ELR (cell line): ENCODE measurements around the gene DEFB129.
"Not testable (repeated sequence)": the region's sequence is repeated elsewhere in the genome, so short reads cannot be mapped to it uniquely, and the experiment has no call there.

ENCODE experiments used
- DNase-seq: peaks from one replicate; pipeline ENCODE4 v3.0.0-alpha.2; 2015; ENCODE audit warnings: low read depth

Gene DEFB129

DNA sequence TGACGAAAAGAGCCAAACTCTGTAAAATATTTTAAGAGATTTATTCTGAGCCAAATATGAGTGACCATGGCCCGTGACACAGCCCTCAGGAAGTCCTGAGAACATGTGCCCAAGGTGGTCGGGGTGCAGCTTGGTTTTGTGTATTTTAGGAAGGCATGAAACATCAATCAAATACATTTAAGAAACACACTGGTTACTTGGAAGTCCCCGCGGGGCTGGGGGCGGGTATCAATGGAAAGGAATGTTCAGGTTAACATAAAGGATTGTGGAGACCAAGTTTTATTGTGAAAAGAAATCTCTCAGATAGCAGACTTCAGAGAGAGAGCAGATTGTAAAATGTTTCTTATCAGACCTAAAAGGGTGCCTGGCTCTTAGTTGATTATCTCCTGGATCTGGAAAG, 26.4 kb downstream of the DEFB129 start:
- not testable (repeated sequence) for DNase-seq

DNA sequence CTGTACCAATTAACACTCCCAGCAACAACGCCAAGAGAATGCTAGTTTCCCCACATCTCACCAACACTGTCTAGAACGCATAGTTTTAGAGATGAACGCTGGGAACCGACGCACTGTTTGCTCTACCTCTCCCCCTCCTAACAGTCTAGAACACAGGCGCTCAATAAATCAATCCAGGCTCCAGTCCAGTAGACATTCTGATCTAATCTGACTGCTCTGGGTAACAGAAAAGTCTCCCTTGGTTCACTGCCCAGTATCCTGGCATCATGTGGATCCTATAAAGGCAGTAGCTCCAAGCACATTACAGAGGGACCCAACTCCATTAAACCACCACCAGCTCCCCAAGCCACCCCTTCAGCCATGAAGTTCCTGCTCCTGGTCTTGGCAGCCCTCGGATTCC, 30.4 kb downstream of the DEFB129 start, which contains the start of gene DEFB132:
Gene DEFB132 (plus strand): TSS at position 306 of the 400 bp plus-strand sequence. CDS start 55 bp downstream, at position 361.
- no peak for DNase-seq

DNA sequence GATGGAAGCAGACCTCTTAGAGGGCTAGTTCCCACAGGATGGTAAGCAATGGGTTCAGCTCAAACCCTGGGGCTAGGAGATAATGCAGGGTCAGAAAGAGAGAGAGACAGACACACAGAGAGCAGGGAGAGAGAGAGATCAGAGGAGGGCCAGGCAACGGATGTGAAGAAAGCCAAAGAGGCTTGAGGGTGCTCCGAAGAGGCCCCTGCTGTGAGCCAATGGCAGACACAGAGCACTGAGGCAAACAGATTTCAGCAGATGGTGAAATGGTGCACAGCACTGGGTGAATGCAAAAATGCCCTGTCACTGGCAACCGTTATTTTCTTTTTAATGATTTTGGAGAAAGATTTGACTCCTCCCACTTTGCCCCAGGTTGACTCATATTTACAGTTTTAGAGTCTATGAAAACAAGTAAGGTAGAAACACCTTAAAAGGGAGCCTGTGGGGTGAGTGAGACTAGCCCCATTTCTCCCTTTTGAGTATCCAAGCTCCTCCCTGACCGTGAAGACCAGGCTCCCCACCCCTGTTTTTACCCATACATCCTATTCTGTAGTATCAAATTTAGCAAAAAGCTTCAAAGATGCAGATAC, 31.3 kb downstream of the DEFB129 start:
- no peak for DNase-seq

DNA sequence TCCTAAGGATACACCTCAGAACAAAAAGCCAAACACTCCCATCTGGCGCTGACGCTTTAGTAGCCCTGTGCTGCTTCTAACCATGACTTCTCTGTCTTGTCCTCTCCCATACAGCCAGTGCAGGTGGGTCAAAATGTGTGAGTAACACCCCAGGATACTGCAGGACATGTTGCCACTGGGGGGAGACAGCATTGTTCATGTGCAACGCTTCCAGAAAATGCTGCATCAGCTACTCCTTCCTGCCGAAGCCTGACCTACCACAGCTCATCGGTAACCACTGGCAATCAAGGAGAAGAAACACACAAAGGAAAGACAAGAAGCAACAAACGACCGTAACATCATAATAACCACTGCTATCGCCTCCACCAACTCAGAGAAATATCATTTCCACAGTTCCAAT, 31.9 kb downstream of the DEFB129 start:
- DNase-seq = peak; percentile 56

DNA sequence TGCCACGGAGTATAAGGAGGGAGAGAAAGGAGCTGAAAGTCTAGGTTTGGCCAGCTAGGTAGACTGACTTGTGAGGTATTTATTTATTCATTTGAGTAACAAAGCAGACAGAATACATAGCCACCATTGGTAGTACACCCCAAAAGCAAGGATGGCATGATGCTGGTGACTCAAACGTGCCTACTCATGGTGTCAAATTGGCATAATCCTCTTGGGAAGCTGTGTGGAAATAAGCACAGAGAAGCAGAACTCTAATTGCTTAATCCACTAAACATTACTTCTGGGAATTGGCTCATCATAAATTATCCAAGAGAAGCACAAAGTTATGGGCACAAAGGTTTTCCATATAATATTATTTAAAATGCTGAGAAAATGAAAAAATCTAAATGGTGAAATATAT, 32.9 kb downstream of the DEFB129 start:
- no peak for DNase-seq

DNA sequence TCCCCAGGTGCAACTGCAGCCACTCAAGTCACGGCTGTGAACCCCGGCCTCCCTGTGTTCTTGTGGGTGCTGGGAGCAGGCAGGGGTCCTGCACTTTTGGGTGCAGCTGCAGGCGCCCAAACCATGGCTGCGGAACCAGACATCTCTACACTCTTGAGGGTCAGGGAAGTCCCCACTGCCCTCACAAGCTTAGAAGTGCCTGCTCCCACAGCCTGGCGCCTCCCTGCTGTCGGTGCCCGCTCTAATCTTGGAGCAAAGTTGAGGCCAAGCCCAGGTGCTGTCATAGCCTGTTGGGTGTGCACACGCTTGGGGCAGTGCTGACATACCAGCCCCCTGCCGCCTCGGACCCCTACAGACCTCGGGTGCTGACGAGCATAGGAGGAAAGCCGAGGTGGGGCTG, 36.6 kb downstream of the DEFB129 start:
- no peak for DNase-seq

DNA sequence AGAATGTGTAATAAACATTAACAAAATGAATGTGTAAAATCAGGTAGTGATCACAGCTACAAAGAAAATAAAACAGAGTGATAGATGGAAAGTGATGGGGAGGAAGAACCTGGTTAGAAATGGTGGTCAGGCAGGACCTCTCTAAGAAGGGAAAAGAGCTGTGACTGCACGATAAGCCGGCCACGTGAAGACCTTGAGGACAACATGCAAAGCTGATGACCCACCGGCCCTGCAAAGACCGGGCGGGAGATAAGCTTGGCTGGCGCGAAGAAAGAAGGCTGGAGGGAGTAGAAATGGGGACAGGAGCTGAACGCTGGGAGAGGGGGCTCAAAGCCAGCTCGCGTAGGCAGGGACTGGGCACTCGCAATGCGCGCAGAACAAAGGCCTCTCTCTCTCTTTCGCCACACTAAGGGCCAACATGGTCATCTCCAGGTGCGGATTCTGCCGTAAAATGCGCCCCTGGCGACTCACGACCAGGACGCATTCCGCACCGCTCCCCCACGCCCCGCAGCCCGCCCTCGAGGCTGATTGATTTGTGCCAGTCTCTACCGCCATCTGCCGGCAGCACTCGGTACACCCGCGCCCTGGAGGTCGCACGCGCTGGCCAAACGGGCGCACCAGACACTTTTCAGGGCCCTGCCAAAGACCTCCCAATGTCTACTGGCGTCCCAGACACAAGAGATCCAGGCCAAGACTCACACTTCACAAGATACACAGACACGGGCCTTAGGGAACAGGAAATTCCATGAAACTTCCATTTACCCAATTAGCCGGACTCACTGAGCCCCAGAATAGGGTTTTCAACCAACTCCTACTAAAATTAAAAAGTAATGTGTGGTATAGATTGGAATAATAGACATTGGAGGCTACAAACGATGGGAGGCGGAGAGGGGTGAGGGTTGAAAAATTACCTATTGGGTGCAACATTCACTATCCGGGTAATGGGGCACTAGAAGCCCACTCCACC, 39.8 kb downstream of the DEFB129 start:
- peak; percentile 81 for DNase-seq

DNA sequence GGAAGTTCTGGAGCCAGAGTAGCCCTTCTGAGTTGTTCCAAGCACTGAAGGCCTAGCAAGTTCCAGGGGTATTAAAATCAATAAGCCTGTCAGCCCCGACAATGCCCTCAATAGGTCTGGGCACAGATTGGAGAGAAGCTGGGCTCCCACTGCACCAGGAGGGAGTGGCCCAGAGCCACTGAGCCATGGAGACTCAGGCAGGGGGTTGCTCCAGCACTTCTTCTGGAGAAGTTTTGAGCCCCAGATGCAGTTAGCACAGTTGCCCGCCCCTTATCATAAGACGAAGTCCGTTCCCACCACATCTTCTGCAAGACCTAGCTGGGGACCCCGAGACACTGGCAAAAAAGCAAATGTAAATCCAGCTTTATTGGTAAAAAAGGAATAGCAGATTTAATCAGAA, 43.5 kb downstream of the DEFB129 start:
- DNase-seq = no peak

DNA sequence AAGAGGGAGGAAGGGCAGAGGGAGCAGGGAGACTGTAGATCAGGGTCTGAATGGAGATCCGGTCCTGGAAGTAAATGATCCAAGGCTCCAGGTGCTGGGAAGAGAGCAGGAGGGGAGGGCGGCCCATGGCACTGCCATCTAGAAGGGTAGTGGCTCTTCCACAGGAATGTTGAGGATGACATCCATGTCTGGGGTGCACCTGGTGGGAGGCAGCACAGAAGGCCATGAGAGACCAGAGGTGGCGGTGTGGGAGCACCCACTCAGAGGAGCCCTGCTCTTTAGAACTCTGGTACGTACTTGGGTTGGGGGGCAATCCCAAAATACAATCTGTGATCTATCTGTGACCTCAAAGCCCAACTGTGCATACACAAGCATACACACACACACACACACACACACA, 44.0 kb downstream of the DEFB129 start:
- DNase-seq = no peak

DNA sequence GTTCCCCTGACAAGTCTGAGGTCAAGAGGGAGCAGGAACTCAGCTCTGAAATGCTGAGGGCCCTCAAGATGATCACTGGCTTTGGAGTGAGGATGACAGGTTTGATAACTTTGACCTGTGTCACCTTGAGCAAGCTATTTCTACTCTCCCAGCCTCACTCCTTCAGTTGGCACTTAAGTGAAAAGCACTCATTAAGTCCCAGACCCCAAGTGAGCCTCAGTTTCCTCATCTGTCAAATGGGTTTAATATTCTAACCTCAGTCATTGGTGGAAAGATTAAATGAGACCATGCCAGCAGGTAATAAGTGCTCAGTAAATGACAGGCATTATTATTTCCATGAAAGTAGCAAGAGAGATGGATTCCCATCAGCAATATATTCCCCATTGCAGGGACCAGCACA, 44.5 kb downstream of the DEFB129 start:
- no peak for DNase-seq

DNA sequence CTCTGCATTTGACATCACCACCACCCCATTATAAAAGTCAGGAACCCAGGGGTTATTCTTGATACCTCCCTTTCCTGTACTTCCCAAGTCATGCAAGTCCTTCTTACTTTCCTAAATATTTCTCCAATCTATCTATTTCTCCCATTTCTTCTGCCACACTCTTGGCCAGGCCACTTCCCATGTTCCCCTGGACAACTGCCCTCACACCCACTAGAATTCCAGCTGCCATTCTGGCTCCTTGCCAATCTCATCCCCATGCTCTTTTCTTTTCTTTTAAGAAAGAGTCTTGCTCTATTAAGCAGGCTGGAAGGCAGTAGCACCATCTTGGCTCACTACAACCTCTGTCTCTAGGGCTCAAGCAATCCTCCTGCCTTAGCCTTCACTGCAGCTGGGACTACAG, 45.7 kb downstream of the DEFB129 start:
- no peak for DNase-seq

DNA sequence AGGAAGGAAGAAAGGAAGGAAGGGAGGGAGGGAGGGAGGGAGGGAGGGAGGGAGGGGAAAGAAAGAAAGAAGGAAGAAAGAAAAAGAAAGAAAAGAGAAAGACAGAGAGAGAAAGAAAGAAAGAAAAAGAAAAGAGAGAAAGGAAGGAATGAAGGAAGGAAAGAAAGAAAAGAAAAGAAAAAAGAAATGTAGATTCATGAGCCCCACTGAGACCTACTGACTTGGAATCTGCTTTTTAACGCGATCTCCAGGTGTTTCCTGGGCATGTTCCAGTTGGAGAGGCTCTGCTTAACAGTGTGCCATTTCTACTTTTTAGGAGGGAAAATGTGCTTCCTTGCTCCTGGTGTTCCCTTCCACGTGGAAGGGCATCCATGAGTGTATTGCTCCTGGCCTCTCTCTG, 46.8 kb downstream of the DEFB129 start:
- DNase-seq = no peak

DNA sequence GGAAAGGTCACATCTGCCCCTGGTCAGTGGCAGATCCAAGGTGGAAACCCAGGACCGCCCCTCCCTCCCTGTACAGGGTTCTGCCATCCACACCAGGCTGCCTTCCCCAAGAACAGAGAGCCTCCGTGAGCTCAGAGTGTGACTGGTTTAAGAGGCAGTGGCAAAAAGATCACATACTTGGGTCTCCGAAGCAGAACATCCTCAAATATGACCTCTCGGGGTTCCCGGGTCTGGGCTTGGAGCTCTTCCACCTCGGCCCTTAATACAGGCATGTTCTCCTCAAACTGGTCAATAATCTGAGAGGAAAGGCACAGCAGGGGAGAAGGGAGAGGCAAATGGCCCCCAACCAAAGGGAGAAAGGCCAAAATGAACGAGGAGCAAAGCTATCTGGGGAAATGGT, 48.7 kb downstream of the DEFB129 start:
- DNase-seq = no peak

DNA sequence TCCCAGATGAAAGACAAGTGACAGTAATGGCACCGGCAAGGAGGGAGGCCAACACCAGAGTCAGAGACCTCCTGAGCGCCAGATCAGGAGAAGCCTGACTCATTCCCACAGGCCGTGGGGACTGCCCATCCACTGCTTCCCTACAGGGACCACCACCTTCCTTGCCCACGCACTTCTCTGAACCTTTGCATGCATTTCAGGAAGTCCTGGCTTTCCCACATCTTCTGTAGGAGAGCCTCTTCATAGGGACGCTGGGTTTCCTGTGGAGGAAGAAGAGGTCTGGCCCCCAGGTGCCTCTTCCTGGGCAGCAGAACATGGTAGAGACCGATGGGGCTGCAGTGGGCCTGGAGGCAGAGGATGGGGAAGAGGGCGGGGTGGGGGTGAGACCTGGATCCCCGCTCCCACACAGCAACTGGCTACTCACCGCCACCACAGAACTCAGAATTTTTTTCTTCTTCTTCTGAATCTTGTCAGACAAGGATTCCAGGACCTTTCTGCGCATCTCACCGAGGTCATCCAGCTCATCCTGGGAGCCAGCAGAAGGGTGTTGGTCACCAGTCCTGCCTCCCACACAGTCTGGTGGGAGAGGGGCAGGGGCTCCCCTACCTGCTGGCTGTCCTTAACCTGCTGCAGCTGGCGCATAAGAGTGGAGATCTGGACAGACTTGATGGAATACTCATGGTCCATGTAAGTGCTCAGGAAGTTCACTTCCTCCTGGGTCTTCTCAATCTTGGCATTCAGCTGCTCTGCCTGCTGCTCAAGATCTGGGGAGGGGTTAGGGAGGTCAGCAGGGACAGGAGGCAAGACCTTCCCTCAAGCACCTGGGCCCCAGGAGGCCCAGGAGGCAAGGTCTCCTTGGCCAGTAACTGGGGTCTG, 49.8 kb downstream of the DEFB129 start:
- DNase-seq = no peak

DNA sequence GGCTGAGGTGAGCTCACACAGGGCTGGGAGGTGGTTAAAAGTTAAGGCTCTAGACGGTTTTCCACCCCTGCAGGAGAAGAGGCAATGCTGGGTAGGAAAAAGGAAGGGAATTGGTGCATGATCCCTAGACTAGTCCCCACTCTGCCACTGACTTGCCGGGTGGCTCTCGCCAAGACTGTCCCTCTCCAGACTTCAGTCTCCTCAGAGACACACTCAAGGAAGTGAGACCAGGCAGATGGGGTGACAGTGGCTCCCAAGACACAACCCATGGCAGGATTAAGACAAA, 50.4 kb downstream of the DEFB129 start:
- no peak for DNase-seq

DNA sequence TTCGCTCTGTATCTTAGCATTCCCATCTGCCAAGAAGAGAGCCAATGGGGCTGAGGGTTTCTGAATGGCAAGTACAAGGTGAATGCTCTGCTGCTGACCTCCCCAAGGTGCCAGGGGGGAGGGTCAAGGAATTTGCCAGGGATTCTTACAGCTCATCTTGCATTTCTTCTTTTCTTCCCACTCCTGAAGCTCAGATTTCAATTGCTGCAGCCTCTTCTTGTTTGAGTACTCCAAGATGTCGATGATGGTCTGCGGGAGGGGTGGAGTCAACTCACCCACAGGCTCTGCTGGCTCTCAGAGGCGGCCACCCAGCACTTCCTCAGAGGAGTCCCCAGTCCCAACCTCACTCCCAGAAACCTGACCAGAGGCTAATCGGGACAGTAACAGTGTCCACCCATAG, 51.1 kb downstream of the DEFB129 start:
- DNase-seq = no peak

DNA sequence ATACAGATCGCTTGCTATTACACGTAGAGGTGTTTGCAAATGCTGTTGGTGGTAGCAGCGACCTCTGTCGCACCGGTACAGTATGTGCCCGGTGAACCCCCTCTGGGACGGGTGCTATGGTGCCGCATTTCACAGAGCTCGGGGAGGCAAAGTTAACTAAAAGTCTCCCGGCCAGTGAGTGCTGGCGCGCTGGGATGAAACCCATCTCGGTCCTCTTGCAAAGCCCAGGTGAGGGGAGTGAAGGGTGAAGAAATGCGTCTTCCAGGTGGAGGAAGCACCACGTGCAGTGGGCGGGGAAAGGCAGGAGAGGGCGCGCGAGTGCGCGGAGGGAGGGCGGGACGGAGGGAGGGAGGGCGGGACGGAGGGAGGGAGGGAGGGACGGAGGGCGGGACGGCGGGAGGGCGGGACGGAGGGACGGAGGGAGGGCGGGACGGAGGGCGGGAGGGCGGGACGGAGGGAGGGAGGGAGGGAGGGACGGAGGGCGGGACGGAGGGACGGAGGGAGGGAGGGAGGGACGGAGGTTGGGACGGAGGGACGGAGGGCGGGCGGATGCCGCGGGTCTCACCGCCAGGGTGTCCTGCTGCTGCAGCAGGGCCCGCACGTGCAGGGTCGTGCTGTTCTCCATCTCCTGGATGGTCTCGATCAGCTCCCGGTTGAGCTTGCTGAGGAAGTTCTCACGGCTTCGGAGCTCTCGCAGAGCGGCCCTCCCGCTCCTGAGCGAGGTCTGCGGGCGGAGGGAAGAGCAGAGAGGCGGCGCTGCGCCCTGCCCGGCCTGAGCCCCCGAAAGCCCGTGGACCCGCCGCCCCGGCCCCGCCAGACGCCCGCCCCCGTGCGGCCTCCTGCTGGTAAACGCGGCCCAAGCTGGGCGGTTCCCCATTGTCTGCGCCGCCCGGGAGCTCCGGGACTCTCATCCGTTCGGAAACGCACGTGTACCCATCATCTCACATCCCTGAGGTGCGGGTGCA, 51.8 kb downstream of the DEFB129 start:
- no peak for DNase-seq
